Psoas muscle (tissue), 8 donors: ENCODE data around the gene SLC23A2. TPM values are rescaled to one million over a fixed set of nuclear protein-coding genes. Genes with fewer than 3 reads are reported as not detected.

ENCODE experiments used
- ATAC-seq, 4 donors: fragments of 200-7000 bp; cut with Tn5 transposase; one replicate each; pipeline ENCODE4 v1.9.1; 2020; ENCODE audit warnings: moderate library complexity in 3 of 4, mild to moderate bottlenecking in 2 of 4
- DNase-seq, 2 donors: peaks; one replicate each; pipeline ENCODE4 v3.0.0-alpha.2; 2020
- H3K27ac ChIP-seq: fragments of 200-600 bp; one replicate; pipeline ENCODE4 v1.8.0; 2022
- H3K27me3 ChIP-seq, 3 donors: fragments of 200-600 bp in 1 of 3; one replicate each; pipeline versions ENCODE4 v1.6.1 to v1.8.0; 2013 to 2022; ENCODE audit warnings: low read length in 2 of 3, mild to moderate bottlenecking in 2 of 3, moderate library complexity in 1 of 3; ENCODE audit not compliant: insufficient read depth in 3 of 3
- H3K36me3 ChIP-seq, 2 donors: fragments of 200-600 bp in 1 of 2; one replicate each; pipeline versions ENCODE4 v1.6.1 to v1.8.0; 2013 to 2022; ENCODE audit warnings: low read depth in 1 of 2, mild to moderate bottlenecking in 1 of 2, moderate library complexity in 1 of 2; ENCODE audit not compliant: insufficient read depth in 1 of 2
- H3K4me1 ChIP-seq: fragments of 200-600 bp; one replicate; pipeline ENCODE4 v1.8.0; 2022
- H3K4me3 ChIP-seq: fragments of 200-600 bp; one replicate; pipeline ENCODE4 v1.8.0; 2022; ENCODE audit warnings: mild to moderate bottlenecking
- H3K9me3 ChIP-seq: fragments of 200-600 bp; one replicate; pipeline ENCODE4 v1.8.0; 2022
- WGBS, 3 donors: extraction: QIAGEN DNeasy Blood & Tissue Kit; methylation state at CpG; one replicate each; pipeline versions ENCODE4 v1.1.6 to v1.1.7; 2013; 5-methylcytosine and 5-hydroxymethylcytosine counted together
- intact Hi-C, 2 donors: fragments of 100-400 bp; cut with DNase I; formaldehyde crosslinking; loops; one replicate each; pipeline versions ENCODE4 v1.11.0 to v1.14.2; 2022
- polyA plus RNA-seq, 3 donors: library from polyadenylated mRNA; stranded (reverse); fragments of 200-250 nt; gene quantifications; one replicate each; pipeline ENCODE4 v1.2.3, GENCODE V29; 2013
- total RNA-seq, 4 donors: library from RNA; stranded (reverse); fragmentation: NEBNext Ultra II Directional in 2 of 4; extraction: Animal tissue kit (Norgen Biotek cat#: 25700) in 2 of 4; gene quantifications; one replicate each; pipeline versions ENCODE4 v1.2.1 to v1.2.4, GENCODE V29; 2021 to 2023
- TF ChIP-seq, protein P1 (sequence below): fragments of 200-600 bp; IDR thresholded peaks from one replicate; pipeline ENCODE4 v1.8.0; 2022; ENCODE audit warnings: antibody characterized with exemption
- donor health status: healthy with polysubstance abuse.
- donor health status: DM: no; HTN: no; CAD: no; lungs with moderate emphysema.
- donor health status: Bipolar disorder and iron deficiency.
- donor health status: healthy.
- donor health status: DM: yes; HTN: yes; CAD: no.
- donor health status: DM: no; HTN: no; CAD: no.
- donor health status: DM: no; HTN: no; CAD: no.
- donor health status: DM: yes; HTN: yes; CAD: no.

Gene SLC23A2
- total and polyA plus RNA-seq, 7 donors, result 0.87 to 4.9 (median 3.4) TPM

- intact Hi-C loops, result no loop called here
- Histone ChIP-seq H3K4me1 (no peaks in the 10 kb centered on the region), H3K9me3 (no peaks in the 10 kb centered on the region), H3K27me3 (no peaks in the 10 kb centered on the region), H3K4me3 (no peak overlapping the region), H3K27ac (no peak overlapping the region), H3K36me3 (peaks cover 3 to 70% of the 10 kb centered on the region in 2 donors)
- DNase-seq (no peak), ATAC-seq (no peak)
- 75 to 84% (median 79%) methylated on average over 20 of the region's 20 CpGs for WGBS, 3 donors
- TF ChIP-seq, protein P1, sequence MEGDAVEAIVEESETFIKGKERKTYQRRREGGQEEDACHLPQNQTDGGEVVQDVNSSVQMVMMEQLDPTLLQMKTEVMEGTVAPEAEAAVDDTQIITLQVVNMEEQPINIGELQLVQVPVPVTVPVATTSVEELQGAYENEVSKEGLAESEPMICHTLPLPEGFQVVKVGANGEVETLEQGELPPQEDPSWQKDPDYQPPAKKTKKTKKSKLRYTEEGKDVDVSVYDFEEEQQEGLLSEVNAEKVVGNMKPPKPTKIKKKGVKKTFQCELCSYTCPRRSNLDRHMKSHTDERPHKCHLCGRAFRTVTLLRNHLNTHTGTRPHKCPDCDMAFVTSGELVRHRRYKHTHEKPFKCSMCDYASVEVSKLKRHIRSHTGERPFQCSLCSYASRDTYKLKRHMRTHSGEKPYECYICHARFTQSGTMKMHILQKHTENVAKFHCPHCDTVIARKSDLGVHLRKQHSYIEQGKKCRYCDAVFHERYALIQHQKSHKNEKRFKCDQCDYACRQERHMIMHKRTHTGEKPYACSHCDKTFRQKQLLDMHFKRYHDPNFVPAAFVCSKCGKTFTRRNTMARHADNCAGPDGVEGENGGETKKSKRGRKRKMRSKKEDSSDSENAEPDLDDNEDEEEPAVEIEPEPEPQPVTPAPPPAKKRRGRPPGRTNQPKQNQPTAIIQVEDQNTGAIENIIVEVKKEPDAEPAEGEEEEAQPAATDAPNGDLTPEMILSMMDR, result no peak
Observed at GRCh38 chr20:4869290-4870193, 131.8 kb downstream of the SLC23A2 start.

- peaks cover 0 to 62% of the 10 kb centered on the region in 2 donors for H3K36me3 ChIP-seq
- WGBS, 3 donors, result 91 to 98% (median 98%) methylated on average over 4 of the region's 4 CpGs
- no peaks in the 10 kb centered on the region for H3K9me3 ChIP-seq
- no peak overlapping the region for H3K27ac ChIP-seq
- H3K27me3 ChIP-seq, result no peaks in the 10 kb centered on the region
- intact Hi-C loops, result no loop called here
- H3K4me1 ChIP-seq, result no peaks in the 10 kb centered on the region
- H3K4me3 ChIP-seq, result no peak overlapping the region
- ATAC-seq (no peak), DNase-seq (no peak)
- TF ChIP-seq, protein P1, result no peak
Observed at GRCh38 chr20:4867051-4867450, 134.3 kb downstream of the SLC23A2 start.

DNA sequence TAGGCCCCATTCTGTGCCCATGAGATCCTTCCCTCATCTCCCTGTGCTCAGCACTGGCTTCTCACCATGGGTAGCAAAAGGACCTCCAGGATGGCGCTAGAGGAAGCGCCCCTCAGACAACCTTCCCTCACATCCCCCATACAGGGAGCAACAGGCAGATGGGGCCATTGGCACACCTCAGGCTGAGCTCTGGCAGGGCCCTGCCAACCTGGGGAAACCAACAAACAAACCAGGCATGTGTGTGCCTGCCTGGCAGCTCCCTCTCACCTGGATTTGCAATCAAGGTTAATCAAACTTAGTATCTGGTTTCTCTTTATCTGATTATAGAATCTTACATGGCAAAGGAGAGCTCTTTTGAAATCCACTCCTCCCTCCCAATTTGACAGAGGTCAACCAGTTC is 134.9 kb downstream of the SLC23A2 start:
- Histone ChIP-seq H3K27ac (no peak overlapping the region), H3K27me3 (no peaks in the 10 kb centered on the region), H3K9me3 (no peaks in the 10 kb centered on the region), H3K4me1 (no peaks in the 10 kb centered on the region), H3K4me3 (no peak overlapping the region), H3K36me3 (peaks cover 3 to 66% of the 10 kb centered on the region in 2 donors)
- no peak for DNase-seq
- intact Hi-C loops, result no loop called here
- WGBS, 3 donors, result 100% methylated on average over 2 of the region's 2 CpGs
- TF ChIP-seq, protein P1, result no peak
- no peak for ATAC-seq

- Histone ChIP-seq H3K4me3 (no peak overlapping the region), H3K4me1 (no peaks in the 10 kb centered on the region), H3K9me3 (no peaks in the 10 kb centered on the region), H3K36me3 (peaks cover 3 to 65% of the 10 kb centered on the region in 2 donors), H3K27me3 (no peaks in the 10 kb centered on the region), H3K27ac (no peak overlapping the region)
- DNase-seq, result no peak
- TF ChIP-seq, protein P1, result no peak
- no peak for ATAC-seq
- intact Hi-C loops, result no loop called here
- WGBS, 3 donors, result 83 to 93% (median 90%) methylated on average over 4 of the region's 4 CpGs
Observed at GRCh38 chr20:4864311-4864752, 137.0 kb downstream of the SLC23A2 start.
